ENCODE measurements around the gene C6orf15.

DNA sequence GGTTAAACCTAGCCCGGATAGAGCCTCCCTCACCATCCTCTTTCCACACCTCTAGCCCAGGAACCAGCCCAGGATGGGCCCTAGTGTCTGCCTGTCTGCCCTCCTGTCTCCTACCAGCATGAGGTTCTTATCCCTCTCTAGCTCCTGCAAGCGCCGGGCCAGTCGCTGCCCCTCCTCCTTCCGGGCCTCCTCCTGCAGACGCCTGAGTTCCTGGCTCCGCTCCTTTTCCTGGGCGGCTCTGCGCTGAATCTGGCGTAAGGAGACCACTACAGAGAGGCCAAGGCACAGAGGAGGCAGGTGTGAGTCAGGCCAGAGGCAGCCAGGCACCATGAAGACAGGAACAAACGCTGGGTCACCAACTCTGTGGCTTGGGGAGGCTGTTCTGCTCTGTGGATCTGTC, 30.8 kb upstream of the C6orf15 start:
- no peak for TF ChIP-seq BRCA1 (IDR thresholded peaks at IDR 0.05; ENCODE audit: low read depth, low read length)
- TF ChIP-seq EP300 (IDR thresholded peaks at IDR 0.05; ENCODE audit: borderline replicate concordance in 1 of 2, low read depth in 2 of 2, low read length in 2 of 2): no peak
- no peak for TF ChIP-seq CBX8 (IDR thresholded peaks at IDR 0.05; ENCODE audit: borderline replicate concordance, low read depth, low read length)
- TF ChIP-seq, protein P1, sequence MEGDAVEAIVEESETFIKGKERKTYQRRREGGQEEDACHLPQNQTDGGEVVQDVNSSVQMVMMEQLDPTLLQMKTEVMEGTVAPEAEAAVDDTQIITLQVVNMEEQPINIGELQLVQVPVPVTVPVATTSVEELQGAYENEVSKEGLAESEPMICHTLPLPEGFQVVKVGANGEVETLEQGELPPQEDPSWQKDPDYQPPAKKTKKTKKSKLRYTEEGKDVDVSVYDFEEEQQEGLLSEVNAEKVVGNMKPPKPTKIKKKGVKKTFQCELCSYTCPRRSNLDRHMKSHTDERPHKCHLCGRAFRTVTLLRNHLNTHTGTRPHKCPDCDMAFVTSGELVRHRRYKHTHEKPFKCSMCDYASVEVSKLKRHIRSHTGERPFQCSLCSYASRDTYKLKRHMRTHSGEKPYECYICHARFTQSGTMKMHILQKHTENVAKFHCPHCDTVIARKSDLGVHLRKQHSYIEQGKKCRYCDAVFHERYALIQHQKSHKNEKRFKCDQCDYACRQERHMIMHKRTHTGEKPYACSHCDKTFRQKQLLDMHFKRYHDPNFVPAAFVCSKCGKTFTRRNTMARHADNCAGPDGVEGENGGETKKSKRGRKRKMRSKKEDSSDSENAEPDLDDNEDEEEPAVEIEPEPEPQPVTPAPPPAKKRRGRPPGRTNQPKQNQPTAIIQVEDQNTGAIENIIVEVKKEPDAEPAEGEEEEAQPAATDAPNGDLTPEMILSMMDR (IDR thresholded peaks at IDR 0.05; ENCODE audit: control extremely low read depth in 1 of 3, insufficient read depth in 1 of 3, low read depth in 1 of 3, low read length in 3 of 3): no peak

All from H1 (cell line).